ENCODE data around the gene SNX25. TPM values are rescaled to one million over a fixed set of nuclear protein-coding genes. Genes with fewer than 3 reads are reported as not detected.

SNX25 gene
- total RNA-seq, 1 experiment from 2014 or later = 3.5 TPM

DNA sequence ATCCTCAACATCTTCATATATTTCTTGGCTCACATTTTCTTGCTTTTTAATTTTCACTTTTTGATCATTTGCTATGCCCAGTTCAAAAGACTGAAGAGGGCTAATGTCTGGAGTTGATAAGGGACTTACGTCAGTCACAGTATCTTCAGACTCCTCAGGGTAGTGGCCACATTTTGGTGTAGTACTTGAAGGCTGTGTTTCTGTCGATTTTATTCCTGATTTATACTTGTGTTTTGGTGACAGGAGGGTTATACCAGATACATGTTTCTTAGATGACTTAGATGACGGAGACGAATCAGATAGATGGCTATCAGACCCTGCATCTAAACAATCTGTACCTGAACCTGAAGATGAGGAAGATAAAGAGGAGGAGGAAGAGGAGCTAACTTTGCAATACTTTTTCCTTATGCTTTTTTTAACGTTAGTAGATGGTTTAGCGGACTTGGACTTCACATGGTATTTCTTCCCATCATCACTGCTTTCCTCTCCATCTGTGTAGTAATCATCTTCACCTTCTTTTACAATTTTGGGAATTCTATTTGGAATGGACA is 19.0 kb upstream of the SNX25 start:
- no peak for DNase-seq (ENCODE audit: low spot score)
- ChIA-PET POLR2A (ENCODE audit: low non-redundant PET) (no interaction called here), CTCF (no interaction called here)
- no peak overlapping the region for H3K4me3 ChIP-seq (ENCODE audit: low read depth, low read length, poor library complexity, severe bottlenecking)
- TSS peak; percentile 60 for BruUV-seq (replicated peaks)
- intact Hi-C loops (cut with micrococcal nuclease; ENCODE audit: unreplicated experiment) = no loop called here
- no peaks in the 10 kb centered on the region for H3K9me3 ChIP-seq (ENCODE audit: low read depth, low read length, poor library complexity, severe bottlenecking)
- peaks cover 29% of the 10 kb centered on the region for H3K36me3 ChIP-seq (ENCODE audit: insufficient read depth, low read length, poor library complexity, severe bottlenecking)
- peaks cover 5% of the 10 kb centered on the region for H3K4me1 ChIP-seq (ENCODE audit: insufficient read depth, low read length, poor library complexity, severe bottlenecking)
- no peaks in the 10 kb centered on the region for H3K27me3 ChIP-seq (replicated peaks; ENCODE audit: insufficient read depth, low read depth, low read length, poor library complexity)
- no peak for TF ChIP-seq EZH2 (IDR thresholded peaks at IDR 0.05; ENCODE audit: borderline replicate concordance, low read depth, low read length, poor library complexity, severe bottlenecking)
- TF ChIP-seq, protein P1, sequence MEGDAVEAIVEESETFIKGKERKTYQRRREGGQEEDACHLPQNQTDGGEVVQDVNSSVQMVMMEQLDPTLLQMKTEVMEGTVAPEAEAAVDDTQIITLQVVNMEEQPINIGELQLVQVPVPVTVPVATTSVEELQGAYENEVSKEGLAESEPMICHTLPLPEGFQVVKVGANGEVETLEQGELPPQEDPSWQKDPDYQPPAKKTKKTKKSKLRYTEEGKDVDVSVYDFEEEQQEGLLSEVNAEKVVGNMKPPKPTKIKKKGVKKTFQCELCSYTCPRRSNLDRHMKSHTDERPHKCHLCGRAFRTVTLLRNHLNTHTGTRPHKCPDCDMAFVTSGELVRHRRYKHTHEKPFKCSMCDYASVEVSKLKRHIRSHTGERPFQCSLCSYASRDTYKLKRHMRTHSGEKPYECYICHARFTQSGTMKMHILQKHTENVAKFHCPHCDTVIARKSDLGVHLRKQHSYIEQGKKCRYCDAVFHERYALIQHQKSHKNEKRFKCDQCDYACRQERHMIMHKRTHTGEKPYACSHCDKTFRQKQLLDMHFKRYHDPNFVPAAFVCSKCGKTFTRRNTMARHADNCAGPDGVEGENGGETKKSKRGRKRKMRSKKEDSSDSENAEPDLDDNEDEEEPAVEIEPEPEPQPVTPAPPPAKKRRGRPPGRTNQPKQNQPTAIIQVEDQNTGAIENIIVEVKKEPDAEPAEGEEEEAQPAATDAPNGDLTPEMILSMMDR (conservative IDR thresholded peaks at IDR 0.05; ENCODE audit: low read depth, low read length) = no peak
- H3K27ac ChIP-seq (ENCODE audit: low read depth, low read length, poor library complexity, severe bottlenecking) = no peak overlapping the region

DNA sequence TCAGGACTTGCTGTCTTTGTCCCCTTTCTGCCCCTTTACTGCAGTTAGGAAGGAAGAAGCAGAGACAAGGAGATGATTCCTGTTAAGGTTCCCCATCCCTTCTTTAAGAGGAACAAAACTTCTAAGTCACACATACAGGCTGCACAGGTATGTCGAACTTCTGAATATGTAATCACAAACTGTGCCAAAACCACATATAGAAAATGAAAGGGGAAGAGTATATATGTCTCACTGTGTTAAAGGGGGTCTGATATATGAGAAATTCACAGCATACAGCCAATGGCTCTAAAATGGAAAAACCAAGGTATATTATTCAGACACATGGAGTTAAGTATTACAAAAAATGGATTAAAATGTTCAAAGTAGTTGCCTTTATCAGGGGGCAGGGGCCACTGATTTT is 17.3 kb upstream of the SNX25 start:
- DNase-seq (ENCODE audit: low spot score) = no peak
- Histone ChIP-seq H3K27me3 (replicated peaks; ENCODE audit: insufficient read depth, low read depth, low read length, poor library complexity) (no peaks in the 10 kb centered on the region), H3K27ac (ENCODE audit: low read depth, low read length, poor library complexity, severe bottlenecking) (no peak overlapping the region), H3K4me3 (ENCODE audit: low read depth, low read length, poor library complexity, severe bottlenecking) (no peak overlapping the region), H3K4me1 (ENCODE audit: insufficient read depth, low read length, poor library complexity, severe bottlenecking) (no peaks in the 10 kb centered on the region), H3K36me3 (ENCODE audit: insufficient read depth, low read length, poor library complexity, severe bottlenecking) (peaks cover 29% of the 10 kb centered on the region), H3K9me3 (ENCODE audit: low read depth, low read length, poor library complexity, severe bottlenecking) (no peaks in the 10 kb centered on the region)
- POLR2A ChIA-PET (ENCODE audit: low non-redundant PET) = no interaction called here
- intact Hi-C loops (cut with micrococcal nuclease; ENCODE audit: unreplicated experiment) = no loop called here
- CTCF ChIA-PET = no interaction called here
- no TSS peak for BruUV-seq (replicated peaks)
- no peak for TF ChIP-seq EZH2 (IDR thresholded peaks at IDR 0.05; ENCODE audit: borderline replicate concordance, low read depth, low read length, poor library complexity, severe bottlenecking)
- TF ChIP-seq, protein P1 (conservative IDR thresholded peaks at IDR 0.05; ENCODE audit: low read depth, low read length) = no peak

DNA sequence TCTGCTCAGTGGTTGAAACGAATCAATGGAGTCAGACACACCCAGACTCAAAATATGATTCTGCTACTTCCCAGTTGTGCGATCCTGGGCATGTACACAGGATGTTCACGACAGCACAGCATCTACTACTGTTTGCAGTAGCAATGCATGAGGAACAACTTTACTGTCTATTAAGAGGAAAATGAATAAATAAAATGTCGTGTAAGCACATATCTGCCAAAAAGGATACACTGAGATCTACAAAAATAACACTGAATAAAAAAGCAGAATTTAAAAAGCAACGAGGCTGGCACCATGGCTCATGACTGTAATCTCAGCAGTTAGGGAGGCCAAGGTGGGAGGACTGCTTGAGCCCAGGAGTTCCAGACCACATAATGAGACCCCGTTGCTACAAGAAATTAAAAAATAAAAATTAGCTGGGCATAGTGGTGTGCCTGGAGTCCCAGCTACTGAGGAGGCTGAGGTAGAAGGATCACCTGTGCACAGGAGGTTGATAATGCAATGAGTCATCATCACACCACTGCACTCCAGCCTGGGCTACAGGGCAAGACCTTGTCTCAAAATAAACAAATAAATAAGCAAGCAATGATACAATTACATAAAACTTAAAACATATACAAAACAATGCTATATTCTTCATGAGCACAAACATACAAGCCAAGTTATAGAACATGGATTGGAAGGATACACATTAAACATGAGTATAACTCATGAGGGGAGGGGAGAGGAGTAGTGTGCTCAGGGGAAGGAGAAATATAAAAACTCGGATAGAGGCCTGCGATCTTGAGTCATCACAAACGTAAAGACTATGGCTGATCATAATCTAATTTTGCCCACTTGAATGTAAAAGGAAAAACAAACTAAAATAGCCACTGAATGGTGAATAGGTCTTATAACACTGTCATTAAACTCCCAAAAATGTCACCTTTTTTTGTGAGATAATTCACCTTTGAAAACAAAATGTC is 14.2 kb upstream of the SNX25 start:
- DNase-seq (ENCODE audit: low spot score) = no peak
- POLR2A ChIA-PET (ENCODE audit: low non-redundant PET) = no interaction called here
- Histone ChIP-seq H3K27ac (ENCODE audit: low read depth, low read length, poor library complexity, severe bottlenecking) (no peak overlapping the region), H3K27me3 (replicated peaks; ENCODE audit: insufficient read depth, low read depth, low read length, poor library complexity) (no peaks in the 10 kb centered on the region), H3K4me3 (ENCODE audit: low read depth, low read length, poor library complexity, severe bottlenecking) (no peak overlapping the region), H3K36me3 (ENCODE audit: insufficient read depth, low read length, poor library complexity, severe bottlenecking) (peaks cover 12% of the 10 kb centered on the region), H3K4me1 (ENCODE audit: insufficient read depth, low read length, poor library complexity, severe bottlenecking) (no peaks in the 10 kb centered on the region), H3K9me3 (ENCODE audit: low read depth, low read length, poor library complexity, severe bottlenecking) (no peaks in the 10 kb centered on the region)
- no TSS peak for BruUV-seq (replicated peaks)
- CTCF ChIA-PET = no interaction called here
- intact Hi-C loops (cut with micrococcal nuclease; ENCODE audit: unreplicated experiment) = no loop called here
- no peak for TF ChIP-seq EZH2 (IDR thresholded peaks at IDR 0.05; ENCODE audit: borderline replicate concordance, low read depth, low read length, poor library complexity, severe bottlenecking)
- TF ChIP-seq, protein P1 (conservative IDR thresholded peaks at IDR 0.05; ENCODE audit: low read depth, low read length) = no peak

Measured in A673 (cell line).